Choroid plexus epithelial cell (primary cell): ENCODE data around the gene ARHGAP8.

Source experiments
- DNase-seq: peaks from one replicate; pipeline ENCODE4 v3.0.0-alpha.2; 2010; ENCODE audit warnings: low read depth
- H3K4me3 ChIP-seq: 2 replicates; pipeline ENCODE4 v1.5.1; 2011; ENCODE audit warnings: low read depth, mild to moderate bottlenecking, control low read depth, low read length, moderate library complexity
- CTCF ChIP-seq: conservative IDR thresholded peaks from 2 replicates; pipeline ENCODE4 v1.5.1; 2011; ENCODE audit warnings: low read depth, mild to moderate bottlenecking, control low read depth, inconsistent platforms, low read length, moderate library complexity

The ARHGAP8 gene

GRCh38 chr22:44707752-44708151 lies 44.6 kb upstream of the ARHGAP8 start:
- H3K4me3 ChIP-seq, result no peak overlapping the region
- TF ChIP-seq CTCF, result no peak
- no peak for DNase-seq

GRCh38 chr22:44709881-44710392 lies 42.4 kb upstream of the ARHGAP8 start:
- no peak overlapping the region for H3K4me3 ChIP-seq
- no peak for DNase-seq
- TF ChIP-seq CTCF, result no peak

GRCh38 chr22:44710474-44711240 lies 41.7 kb upstream of the ARHGAP8 start:
- no peak overlapping the region for H3K4me3 ChIP-seq
- DNase-seq, result no peak

GRCh38 chr22:44711241-44711560 lies 41.2 kb upstream of the ARHGAP8 start:
- H3K4me3 ChIP-seq, result no peak overlapping the region
- TF ChIP-seq CTCF, result no peak
- no peak for DNase-seq

More at GRCh38 chr22:44710474-44711240, 41.7 kb upstream of the ARHGAP8 start:
- no peak for TF ChIP-seq CTCF

GRCh38 chr22:44711690-44712555 lies 40.5 kb upstream of the ARHGAP8 start:
- TF ChIP-seq CTCF, result no peak
- no peak for DNase-seq
- no peak overlapping the region for H3K4me3 ChIP-seq

GRCh38 chr22:44712962-44713361 lies 39.4 kb upstream of the ARHGAP8 start:
- no peak for DNase-seq
- no peak for TF ChIP-seq CTCF
- H3K4me3 ChIP-seq, result no peak overlapping the region
